WTC11 (cell line): ENCODE results near the gene ANKRD1.

ENCODE experiments used
- TEAD4 ChIP-seq: sonication (generic); formaldehyde crosslinking; IDR thresholded peaks from 2 replicates; pipeline ENCODE4 v1.8.0; 2022; ENCODE audit warnings: mild to moderate bottlenecking, missing genetic modification reagents
- ZNF138 ChIP-seq: sonication (generic); formaldehyde crosslinking; conservative IDR thresholded peaks from 2 replicates; pipeline ENCODE4 v1.8.1; 2022; ENCODE audit warnings: mild to moderate bottlenecking, moderate library complexity, missing genetic modification reagents
- TF ChIP-seq, protein P1 (sequence below): fragments of 250-450 bp; sonication (Bioruptor Pico); IDR thresholded peaks from 2 replicates; pipeline ENCODE4 v2.1.2; 2022; ENCODE audit warnings: mild to moderate bottlenecking, moderate library complexity
- TF ChIP-seq, protein P2 (sequence below): sonication (generic); formaldehyde crosslinking; IDR thresholded peaks from 2 replicates; pipeline ENCODE4 v1.8.1; 2022; ENCODE audit warnings: low read depth, mild to moderate bottlenecking, moderate library complexity, missing genetic modification reagents, borderline replicate concordance

DNA sequence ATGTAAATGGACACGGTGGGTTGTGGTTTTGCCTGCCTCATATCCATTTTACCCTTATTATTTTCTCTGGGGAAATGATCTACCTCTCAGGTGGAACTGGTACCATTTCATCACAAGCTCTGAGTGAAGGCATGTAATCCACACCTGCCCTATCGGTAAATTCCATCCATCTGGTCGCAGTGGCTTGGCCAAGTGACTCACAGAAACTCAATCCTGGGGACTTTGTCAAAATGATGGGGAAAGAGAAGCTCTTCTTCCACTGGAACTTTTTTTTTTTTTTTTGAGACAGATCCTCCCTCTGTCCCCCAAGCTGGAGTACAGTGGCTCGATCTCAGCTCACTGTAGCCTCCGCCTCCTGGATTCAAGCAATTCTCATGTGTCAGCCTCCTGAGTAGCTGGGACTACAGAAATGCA is 48.2 kb upstream of the ANKRD1 start:
- no peak for TF ChIP-seq ZNF138 (CRISPR knock-in tag)
- TF ChIP-seq, protein P1, sequence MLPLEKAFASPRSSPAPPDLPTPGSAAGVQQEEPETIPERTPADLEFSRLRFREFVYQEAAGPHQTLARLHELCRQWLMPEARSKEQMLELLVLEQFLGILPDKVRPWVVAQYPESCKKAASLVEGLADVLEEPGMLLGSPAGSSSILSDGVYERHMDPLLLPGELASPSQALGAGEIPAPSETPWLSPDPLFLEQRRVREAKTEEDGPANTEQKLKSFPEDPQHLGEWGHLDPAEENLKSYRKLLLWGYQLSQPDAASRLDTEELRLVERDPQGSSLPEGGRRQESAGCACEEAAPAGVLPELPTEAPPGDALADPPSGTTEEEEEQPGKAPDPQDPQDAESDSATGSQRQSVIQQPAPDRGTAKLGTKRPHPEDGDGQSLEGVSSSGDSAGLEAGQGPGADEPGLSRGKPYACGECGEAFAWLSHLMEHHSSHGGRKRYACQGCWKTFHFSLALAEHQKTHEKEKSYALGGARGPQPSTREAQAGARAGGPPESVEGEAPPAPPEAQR (CRISPR knock-in tag): no peak
- no peak for TF ChIP-seq TEAD4 (CRISPR knock-in tag)
- TF ChIP-seq, protein P2, sequence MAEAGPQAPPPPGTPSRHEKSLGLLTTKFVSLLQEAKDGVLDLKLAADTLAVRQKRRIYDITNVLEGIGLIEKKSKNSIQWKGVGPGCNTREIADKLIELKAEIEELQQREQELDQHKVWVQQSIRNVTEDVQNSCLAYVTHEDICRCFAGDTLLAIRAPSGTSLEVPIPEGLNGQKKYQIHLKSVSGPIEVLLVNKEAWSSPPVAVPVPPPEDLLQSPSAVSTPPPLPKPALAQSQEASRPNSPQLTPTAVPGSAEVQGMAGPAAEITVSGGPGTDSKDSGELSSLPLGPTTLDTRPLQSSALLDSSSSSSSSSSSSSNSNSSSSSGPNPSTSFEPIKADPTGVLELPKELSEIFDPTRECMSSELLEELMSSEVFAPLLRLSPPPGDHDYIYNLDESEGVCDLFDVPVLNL (CRISPR knock-in tag): no peak
